HCT116 (cell line): ENCODE results near the gene TCERG1L. TPM values are rescaled to one million over a fixed set of nuclear protein-coding genes. Genes with fewer than 3 reads are reported as not detected.

ENCODE experiments used
- ATAC-seq: fragments of 200-7000 bp; cut with Tn5 transposase; 2 replicates; pipeline ENCODE4 v1.9.1; 2020; ENCODE audit warnings: mild to moderate bottlenecking, moderate library complexity
- BruUV-seq: library from RNA; stranded (reverse); fragments of 400-500 nt; replicated peaks from 2 replicates; lab custom pipeline; 2021; lab: Mats Ljungman, UMichigan
- CTCF ChIA-PET: fragments of 300-600 bp; sonication (Branson Sonifier 250); formaldehyde crosslinking; loops from one replicate; lab custom pipeline; 2021; ENCODE audit warnings: antibody characterized with exemption; lab: Charles Lee
- POLR2A ChIA-PET: fragments of 300-600, 350-600 bp; sonication (Branson Sonifier 250); formaldehyde crosslinking; loops from one replicate; lab custom pipeline; 2021; ENCODE audit warnings: antibody characterized with exemption; lab: Charles Lee
- RAD21 ChIA-PET, 2 experiments: fragments of 300-600 bp; sonication (Branson Sonifier 250); formaldehyde crosslinking; loops; one replicate each; lab custom pipeline; 2023; ENCODE audit warnings: low total read pairs in 2 of 2; ENCODE audit not compliant: uncharacterized antibody in 2 of 2, unreplicated experiment in 2 of 2, low non-redundant PET in 1 of 2; lab: Charles Lee
- DNase-seq: peaks from one replicate; pipeline ENCODE4 v3.0.0-alpha.2; 2010; ENCODE audit warnings: low read depth, low spot score
- H2AFZ ChIP-seq: fragments of 200-600 bp; shearing (Covaris generic), sonication (generic); 2 replicates; pipeline ENCODE4 v1.6.1; 2017; ENCODE audit warnings: low read depth, mixed run types, mixed read lengths, antibody characterized with exemption, low read length; ENCODE audit not compliant: poor library complexity, severe bottlenecking
- H3K27ac ChIP-seq: 2 replicates; pipeline ENCODE4 v1.5.1; 2012; ENCODE audit warnings: low read depth, low read length
- H3K27me3 ChIP-seq: fragments of 200-600 bp; sonication (generic); 2 replicates; pipeline ENCODE4 v1.6.1; 2016; ENCODE audit warnings: mixed run types, low read length, mixed read lengths; ENCODE audit not compliant: insufficient read depth
- H3K36me3 ChIP-seq, 2 experiments: fragments of 200-500 bp in 1 of 2; fragments of 200-600 bp in 1 of 2; sonication (Bioruptor generic) in 1 of 2; sonication (generic) in 1 of 2; 2 replicates each; pipeline versions ENCODE4 v1.5.1 to v1.6.1; 2014 to 2016; ENCODE audit warnings: low read length in 2 of 2, inconsistent platforms in 1 of 2, mixed read lengths in 1 of 2, mixed run types in 1 of 2; ENCODE audit not compliant: insufficient read depth in 2 of 2, control insufficient read depth in 1 of 2
- H3K4me1 ChIP-seq, 2 experiments: fragments of 200-600 bp in 1 of 2; sonication (generic) in 1 of 2; 2 replicates each; pipeline versions ENCODE4 v1.5.1 to v1.6.1; 2012 to 2017; ENCODE audit warnings: low read length in 2 of 2, inconsistent platforms in 1 of 2, mild to moderate bottlenecking in 1 of 2, mixed read lengths in 1 of 2, mixed run types in 1 of 2, moderate library complexity in 1 of 2; ENCODE audit not compliant: insufficient read depth in 2 of 2, control insufficient read depth in 1 of 2
- H3K4me2 ChIP-seq: fragments of 200-600 bp; sonication (generic); 2 replicates; pipeline ENCODE4 v1.6.1; 2017; ENCODE audit warnings: mixed run types, low read length, mixed read lengths
- H3K4me3 ChIP-seq, 2 experiments: fragments of 200-600 bp in 1 of 2; sonication (generic) in 1 of 2; replicated peaks in 1 of 2; 2 replicates each; pipeline ENCODE4 v1.5.1; 2011 to 2016; ENCODE audit warnings: low read length in 2 of 2, control low read depth in 1 of 2, low read depth in 1 of 2, mild to moderate bottlenecking in 1 of 2, mixed read lengths in 1 of 2, mixed run types in 1 of 2
- H3K79me2 ChIP-seq: fragments of 200-600 bp; sonication (generic); 2 replicates; pipeline ENCODE4 v1.6.1; 2017; ENCODE audit warnings: mild to moderate bottlenecking, mixed run types, low read length, moderate library complexity, mixed read lengths; ENCODE audit not compliant: insufficient read depth
- H3K9ac ChIP-seq: fragments of 200-600 bp; sonication (generic); 2 replicates; pipeline ENCODE4 v1.6.1; 2016; ENCODE audit warnings: low read length, mixed read lengths
- H3K9me2 ChIP-seq: fragments of 200-600 bp; sonication (generic), shearing (Covaris generic); 2 replicates; pipeline ENCODE4 v1.6.1; 2017; ENCODE audit warnings: mixed run types, mild to moderate bottlenecking, moderate library complexity; ENCODE audit not compliant: insufficient read depth
- H3K9me3 ChIP-seq, 2 experiments: fragments of 200-500 bp in 1 of 2; fragments of 200-600 bp in 1 of 2; sonication (Bioruptor generic) in 1 of 2; sonication (generic) in 1 of 2; 2 replicates each; pipeline ENCODE4 v1.6.1; 2014 to 2017; ENCODE audit warnings: low read length in 2 of 2, mixed read lengths in 2 of 2, inconsistent platforms in 1 of 2, low read depth in 1 of 2, mild to moderate bottlenecking in 1 of 2, mixed run types in 1 of 2, moderate library complexity in 1 of 2; ENCODE audit not compliant: control insufficient read depth in 1 of 2, insufficient read depth in 1 of 2
- H4K20me1 ChIP-seq: fragments of 200-600 bp; sonication (generic), shearing (Covaris generic); 2 replicates; pipeline ENCODE4 v1.6.1; 2017; ENCODE audit warnings: mixed run types, mild to moderate bottlenecking, moderate library complexity; ENCODE audit not compliant: insufficient read depth
- CBX3 ChIP-seq: IDR thresholded peaks from 2 replicates; pipeline ENCODE4 v1.6.1; 2012; ENCODE audit warnings: low read depth
- CEBPB ChIP-seq: IDR thresholded peaks from 2 replicates; pipeline ENCODE4 v1.6.1; 2012; ENCODE audit warnings: low read depth
- EGR1 ChIP-seq: IDR thresholded peaks from 2 replicates; pipeline ENCODE4 v1.6.1; 2012; ENCODE audit warnings: low read depth
- EZH2phosphoT487 ChIP-seq: fragments of 200-600 bp; IDR thresholded peaks from 2 replicates; pipeline ENCODE4 v1.6.1; 2018; ENCODE audit warnings: antibody characterized with exemption, borderline replicate concordance
- FOSL1 ChIP-seq: IDR thresholded peaks from 2 replicates; pipeline ENCODE4 v1.6.1; 2012; ENCODE audit warnings: low read depth
- JUND ChIP-seq: IDR thresholded peaks from 2 replicates; pipeline ENCODE4 v1.6.1; 2012
- RAD21 ChIP-seq: IDR thresholded peaks from 2 replicates; pipeline ENCODE4 v1.6.1; 2012; ENCODE audit warnings: low read depth, mild to moderate bottlenecking
- REST ChIP-seq: IDR thresholded peaks from 2 replicates; pipeline ENCODE4 v1.6.1; 2012; ENCODE audit warnings: low read depth
- SIN3A ChIP-seq: IDR thresholded peaks from 2 replicates; pipeline ENCODE4 v1.6.1; 2012; ENCODE audit warnings: low read depth
- ZBTB33 ChIP-seq: IDR thresholded peaks from 2 replicates; pipeline ENCODE4 v1.6.1; 2011; ENCODE audit warnings: mild to moderate bottlenecking, low read length, moderate library complexity; ENCODE audit not compliant: insufficient replicate concordance; ENCODE audit errors: extremely low read depth
- ZFX ChIP-seq: fragments of 450-650 bp; IDR thresholded peaks from 2 replicates; pipeline ENCODE4 v1.6.1; 2017
- ZNF274 ChIP-seq: fragments of 200-500 bp; sonication (Bioruptor generic); IDR thresholded peaks from 2 replicates; pipeline ENCODE4 v1.6.1; 2014; ENCODE audit warnings: mild to moderate bottlenecking, low read depth, low read length, inconsistent platforms
- intact Hi-C: fragments of 100-400 bp; cut with micrococcal nuclease; formaldehyde crosslinking; loops from 2 replicates; pipeline ENCODE4 v1.10.0; 2022
- total RNA-seq: library from RNA; stranded (reverse); gene quantifications from one replicate; pipeline ENCODE4 v1.2.1, GENCODE V29; 2021; ENCODE audit not compliant: unreplicated experiment

The TCERG1L gene
- total RNA-seq, 1 experiment from 2014 or later, result not detected

GRCh38 chr10:131086511-131086910, 225.0 kb downstream of the TCERG1L start:
- Histone ChIP-seq H4K20me1 (no peaks in the 10 kb centered on the region), H2AFZ (no peak overlapping the region), H3K79me2 (no peaks in the 10 kb centered on the region), H3K27ac (no peak overlapping the region), H3K4me1 (no peaks in the 10 kb centered on the region), H3K9me2 (no peaks in the 10 kb centered on the region), H3K4me3 (no peak overlapping the region), H3K36me3 (no peaks in the 10 kb centered on the region), H3K9me3 (no peaks in the 10 kb centered on the region), H3K4me2 (no peak overlapping the region), H3K27me3 (no peaks in the 10 kb centered on the region), H3K9ac (no peak overlapping the region)
- ChIA-PET POLR2A (no interaction called here), CTCF (no interaction called here), RAD21 (no interaction called here)
- TF ChIP-seq RAD21, result no peak
- no peak for TF ChIP-seq FOSL1
- TF ChIP-seq EGR1, result no peak
- no peak for TF ChIP-seq ZFX
- TF ChIP-seq ZBTB33, result no peak
- TF ChIP-seq ZNF274, result no peak
- TF ChIP-seq REST, result no peak
- no peak for TF ChIP-seq CEBPB
- TF ChIP-seq SIN3A, result no peak
- no peak for TF ChIP-seq JUND
- no peak for TF ChIP-seq EZH2phosphoT487
- TF ChIP-seq CBX3, result no peak
- no peak for DNase-seq
- no TSS peak for BruUV-seq
- ATAC-seq, result no peak
- intact Hi-C loops, result no loop called here
